HEK293T (cell line): ENCODE data around the gene PHEX.

ENCODE experiments used
- BHLHE40 ChIP-seq: fragments of 450-650 bp; IDR thresholded peaks from 2 replicates; pipeline ENCODE4 v1.6.1; 2016; ENCODE audit warnings: mild to moderate bottlenecking, moderate library complexity, borderline replicate concordance
- FOXM1 ChIP-seq: fragments of 450-650 bp; IDR thresholded peaks from 2 replicates; pipeline ENCODE4 v1.6.1; 2017; ENCODE audit warnings: mild to moderate bottlenecking, borderline replicate concordance
- HDGF ChIP-seq: fragments of 450-650 bp; IDR thresholded peaks from 2 replicates; pipeline ENCODE4 v1.6.1; 2017; ENCODE audit warnings: antibody characterized with exemption, borderline replicate concordance
- L3MBTL2 ChIP-seq: fragments of 450-650 bp; conservative IDR thresholded peaks from 2 replicates; pipeline ENCODE4 v1.6.1; 2016; ENCODE audit warnings: mild to moderate bottlenecking
- LEF1 ChIP-seq: fragments of 450-650 bp; IDR thresholded peaks from 2 replicates; pipeline ENCODE4 v1.6.1; 2017; ENCODE audit warnings: mild to moderate bottlenecking, borderline replicate concordance
- NFRKB ChIP-seq: fragments of 450-650 bp; IDR thresholded peaks from 2 replicates; pipeline ENCODE4 v1.6.1; 2016; ENCODE audit warnings: mild to moderate bottlenecking, moderate library complexity
- SP1 ChIP-seq: fragments of 450-650 bp; IDR thresholded peaks from 2 replicates; pipeline ENCODE4 v1.6.1; 2017
- TF ChIP-seq, protein P1 (sequence below): fragments of 450-650 bp; IDR thresholded peaks from 2 replicates; pipeline ENCODE4 v1.6.1; 2016

DNA sequence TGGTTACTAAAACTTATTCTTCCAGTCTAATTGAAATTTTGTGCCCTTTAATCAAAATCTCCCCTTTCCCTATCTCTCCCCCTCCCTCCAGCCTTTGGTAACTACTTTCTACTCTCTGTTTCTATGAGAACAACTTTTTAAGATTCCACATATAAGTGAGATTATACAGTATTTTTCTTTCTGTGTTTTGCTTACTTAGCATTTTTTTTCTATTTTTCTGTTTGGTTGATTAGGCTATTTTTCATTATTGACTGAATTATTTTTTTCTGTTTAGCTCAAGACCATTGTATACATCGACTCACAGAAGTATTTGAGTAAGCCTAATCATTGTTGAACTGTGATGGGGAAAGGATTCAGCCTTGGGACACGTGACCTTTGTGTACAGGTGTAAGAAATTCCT, 116.4 kb downstream of the PHEX start:
- no peak for TF ChIP-seq FOXM1
- TF ChIP-seq, protein P1, sequence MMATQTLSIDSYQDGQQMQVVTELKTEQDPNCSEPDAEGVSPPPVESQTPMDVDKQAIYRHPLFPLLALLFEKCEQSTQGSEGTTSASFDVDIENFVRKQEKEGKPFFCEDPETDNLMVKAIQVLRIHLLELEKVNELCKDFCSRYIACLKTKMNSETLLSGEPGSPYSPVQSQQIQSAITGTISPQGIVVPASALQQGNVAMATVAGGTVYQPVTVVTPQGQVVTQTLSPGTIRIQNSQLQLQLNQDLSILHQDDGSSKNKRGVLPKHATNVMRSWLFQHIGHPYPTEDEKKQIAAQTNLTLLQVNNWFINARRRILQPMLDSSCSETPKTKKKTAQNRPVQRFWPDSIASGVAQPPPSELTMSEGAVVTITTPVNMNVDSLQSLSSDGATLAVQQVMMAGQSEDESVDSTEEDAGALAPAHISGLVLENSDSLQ: no peak
- no peak for TF ChIP-seq NFRKB
- TF ChIP-seq SP1: no peak
- no peak for TF ChIP-seq L3MBTL2
- TF ChIP-seq BHLHE40: no peak
- no peak for TF ChIP-seq LEF1
- TF ChIP-seq HDGF: no peak
